Panc1 (cell line): ENCODE data around the gene PABPN1. TPM values are rescaled to one million over a fixed set of nuclear protein-coding genes. Genes with fewer than 3 reads are reported as not detected.

Experiments used
- ATAC-seq: fragments of 200-7000 bp; cut with Tn5 transposase; 2 replicates; pipeline ENCODE4 v1.9.1; 2020; ENCODE audit warnings: mild to moderate bottlenecking, moderate library complexity
- BruUV-seq: library from RNA; stranded (reverse); fragments of 400-500 nt; replicated peaks from 2 replicates; lab custom pipeline; 2021; lab: Mats Ljungman, UMichigan
- CTCF ChIA-PET: fragments of 300-600 bp; sonication (Branson Sonifier 250); formaldehyde crosslinking; loops from one replicate; lab custom pipeline; 2022; ENCODE audit warnings: antibody characterized with exemption; lab: Charles Lee
- POLR2A ChIA-PET: fragments of 300-600 bp; sonication (Branson Sonifier 250); formaldehyde crosslinking; loops from one replicate; lab custom pipeline; 2022; ENCODE audit warnings: antibody characterized with exemption; lab: Charles Lee
- DNase-seq: peaks from one replicate; pipeline ENCODE4 v3.0.0-alpha.2; 2010; ENCODE audit warnings: low read depth, low spot score
- H3K27ac ChIP-seq: 2 replicates; pipeline ENCODE4 v1.5.1; 2011; ENCODE audit warnings: mild to moderate bottlenecking, low read length, inconsistent platforms
- H3K27me3 ChIP-seq: fragments of 200-500 bp; sonication (Bioruptor generic); 2 replicates; pipeline ENCODE4 v1.6.0; 2014; ENCODE audit warnings: low read length, inconsistent platforms; ENCODE audit not compliant: control insufficient read depth, insufficient read depth
- H3K36me3 ChIP-seq: fragments of 200-500 bp; sonication (Bioruptor generic); 2 replicates; pipeline ENCODE4 v1.5.1; 2014; ENCODE audit warnings: inconsistent platforms, mild to moderate bottlenecking, low read length, moderate library complexity; ENCODE audit not compliant: control insufficient read depth, insufficient read depth
- H3K4me1 ChIP-seq: 2 replicates; pipeline ENCODE4 v1.5.1; 2011; ENCODE audit warnings: inconsistent platforms, mild to moderate bottlenecking, low read length, moderate library complexity; ENCODE audit not compliant: control insufficient read depth, insufficient read depth
- H3K4me3 ChIP-seq, 2 experiments: 2 replicates each; pipeline ENCODE4 v1.5.1; 2011 to 2012; ENCODE audit warnings: low read depth in 2 of 2, low read length in 2 of 2, mild to moderate bottlenecking in 2 of 2, inconsistent platforms in 1 of 2, moderate library complexity in 1 of 2
- H3K9me3 ChIP-seq: fragments of 200-500 bp; sonication (Bioruptor generic); 2 replicates; pipeline ENCODE4 v1.5.1; 2014; ENCODE audit warnings: low read depth, mild to moderate bottlenecking, inconsistent platforms, low read length, moderate library complexity; ENCODE audit not compliant: control insufficient read depth, insufficient read depth
- CTCF ChIP-seq: fragments of 450-650 bp; IDR thresholded peaks from 2 replicates; pipeline ENCODE4 v1.5.1; 2017; ENCODE audit warnings: mild to moderate bottlenecking
- REST ChIP-seq, 2 experiments: IDR thresholded peaks; 2 replicates each; pipeline ENCODE4 v1.6.1; 2011 to 2012; ENCODE audit warnings: low read depth in 2 of 2, control low read depth in 1 of 2, low read length in 1 of 2, mild to moderate bottlenecking in 1 of 2, moderate library complexity in 1 of 2; ENCODE audit not compliant: insufficient read depth in 1 of 2
- TCF7L2 ChIP-seq: IDR thresholded peaks from 2 replicates; pipeline ENCODE4 v1.6.1; 2011; ENCODE audit warnings: mild to moderate bottlenecking, low read depth, low read length, inconsistent platforms
- in situ Hi-C: cut with HindIII; loops from 2 replicates; pipeline ENCODE4 v1.10.0; 2016; ENCODE audit warnings: low sequenced_read_pairs, low pct_unique_long_range_greater_than_20kb
- intact Hi-C: fragments of 100-400 bp; cut with micrococcal nuclease; formaldehyde crosslinking; loops from one replicate; pipeline ENCODE4 v1.10.0; 2022; ENCODE audit not compliant: unreplicated experiment
- total RNA-seq: library from RNA; stranded (reverse); gene quantifications from one replicate; pipeline ENCODE4 v1.2.1, GENCODE V29; 2021; ENCODE audit not compliant: unreplicated experiment

PABPN1 gene
- total RNA-seq, 1 experiment from 2014 or later, result 159 TPM

DNA sequence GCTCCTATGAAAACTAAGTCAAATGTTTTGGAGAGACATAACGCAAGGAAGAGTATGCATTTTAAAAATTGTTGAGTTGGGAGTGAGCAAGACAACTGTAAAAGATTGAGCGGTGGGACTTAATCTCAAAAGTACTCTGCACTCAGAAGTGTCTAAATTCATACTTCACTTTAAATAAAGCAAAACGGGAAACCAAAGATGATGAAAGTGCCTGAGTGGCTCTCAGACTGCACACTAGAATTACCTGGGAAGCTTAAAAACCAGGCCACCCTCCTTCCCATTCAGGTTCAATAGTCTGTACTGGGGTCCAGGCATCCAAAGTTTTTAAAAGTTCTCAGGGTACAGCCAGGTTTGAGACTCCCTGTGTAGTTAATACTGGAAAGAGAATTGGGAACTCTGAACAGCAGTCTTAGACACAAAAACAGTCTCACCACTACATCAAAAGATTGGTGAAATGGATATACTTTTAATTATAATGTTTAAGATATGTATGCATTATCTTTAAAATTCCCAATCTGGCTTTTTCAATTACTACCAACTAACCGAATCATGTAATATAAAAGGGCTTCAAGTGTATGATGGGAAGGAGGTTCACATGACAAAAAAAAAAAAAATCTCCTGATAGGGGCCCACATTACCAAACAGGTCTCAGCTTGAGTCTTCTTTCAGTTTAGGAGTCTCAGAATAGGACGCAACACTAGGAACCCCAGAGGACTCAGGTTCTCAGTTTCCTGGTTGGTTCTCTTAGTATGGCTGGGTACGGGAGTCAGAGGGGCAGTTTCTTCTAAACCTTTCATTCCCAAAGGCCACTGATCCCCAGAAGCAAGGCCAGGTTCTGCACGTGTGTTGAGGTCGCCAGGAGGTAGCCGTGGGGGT is 36.4 kb upstream of the PABPN1 start:
- intact Hi-C loops (no loop called here), in situ Hi-C loops (no loop called here)

More for the DNA sequence above, 36.4 kb upstream of the PABPN1 start:
- DNase-seq (no peak), ATAC-seq (no peak)
- Histone ChIP-seq H3K27me3 (no peaks in the 10 kb centered on the region), H3K27ac (peak overlapping the region; percentile 86), H3K4me3 (peak overlapping the region; percentile 90 to 92), H3K36me3 (peaks cover 3% of the 10 kb centered on the region; the same call in 1 of the 2 replicates), H3K9me3 (no peaks in the 10 kb centered on the region), H3K4me1 (peaks cover 7% of the 10 kb centered on the region)
- TF ChIP-seq REST (IDR thresholded peaks at IDR 0.05; ENCODE audit: insufficient read depth in 1 of 2, low read depth in 2 of 2, low read length in 1 of 2), result no peak
- TF ChIP-seq CTCF, result no peak
- no peak for TF ChIP-seq TCF7L2
- POLR2A ChIA-PET, result no interaction called here
- BruUV-seq, result TSS peak; percentile 76
- CTCF ChIA-PET, result interaction anchor here (0.6 kb wide), 2 partner anchors 138 to 191 kb away, joined by 5 to 7 read pairs; no protein-coding TSS in a partner anchor
